Measurements from ENCODE around the gene CCSER1.

- no peak for TF ChIP-seq POLR2AphosphoS5 (IDR thresholded peaks at IDR 0.05; ENCODE audit: low read depth, low read length)
- TF ChIP-seq POLR2A (IDR thresholded peaks at IDR 0.05; ENCODE audit: low read depth, low read length): no peak
- TF ChIP-seq TAF1 (IDR thresholded peaks at IDR 0.05; ENCODE audit: borderline replicate concordance, low read depth, low read length): no peak
Measured at GRCh38 chr4:90419124-90419711, 292.0 kb downstream of the CCSER1 start.
